Activated CD8-positive, alpha-beta memory T cell treated with anti-CD3 and anti-CD28 coated beads, Interleukin-2, amount 10 ng/mL, durations not matched to agents 7 days and 5 days (primary cell): ENCODE results near the gene ADAMTS3. TPM values are rescaled to one million over a fixed set of nuclear protein-coding genes. Genes with fewer than 3 reads are reported as not detected.

Source experiments
- ATAC-seq: fragments of 150-1000 bp; cut with Tn5 transposase; one replicate; pipeline ENCODE4 v1.10.0; 2021; ENCODE audit warnings: moderate library complexity
- CTCF ChIA-PET: fragments of 350-600 bp; sonication (Branson Sonifier 250); formaldehyde crosslinking; loops from one replicate; lab custom pipeline; 2021; ENCODE audit warnings: antibody characterized with exemption; lab: Charles Lee
- DNase-seq: peaks from one replicate; pipeline ENCODE4 v3.0.0-alpha.2; 2020
- H3K27ac Mint-ChIP-seq: one replicate; pipeline ENCODE4 v1.8.0; 2021; ENCODE audit warnings: mild to moderate bottlenecking, mixed read lengths
- H3K27me3 Mint-ChIP-seq: one replicate; pipeline ENCODE4 v1.8.0; 2021; ENCODE audit warnings: mixed read lengths
- H3K36me3 Mint-ChIP-seq: one replicate; pipeline ENCODE4 v1.8.0; 2021; ENCODE audit warnings: mild to moderate bottlenecking, mixed read lengths
- H3K4me1 Mint-ChIP-seq: one replicate; pipeline ENCODE4 v1.8.0; 2021; ENCODE audit warnings: mixed read lengths
- H3K4me3 Mint-ChIP-seq: one replicate; pipeline ENCODE4 v1.8.0; 2021; ENCODE audit warnings: mild to moderate bottlenecking, moderate library complexity, mixed read lengths
- H3K9me3 Mint-ChIP-seq: one replicate; pipeline ENCODE4 v1.8.0; 2022; ENCODE audit warnings: low read depth, mixed read lengths
- total RNA-seq, 2 experiments: library from RNA; stranded (reverse); gene quantifications; one replicate each; pipeline ENCODE4 v1.2.3, GENCODE V29; 2021

Gene ADAMTS3
- total RNA-seq, 2 experiments from 2014 or later, result not detected

DNA sequence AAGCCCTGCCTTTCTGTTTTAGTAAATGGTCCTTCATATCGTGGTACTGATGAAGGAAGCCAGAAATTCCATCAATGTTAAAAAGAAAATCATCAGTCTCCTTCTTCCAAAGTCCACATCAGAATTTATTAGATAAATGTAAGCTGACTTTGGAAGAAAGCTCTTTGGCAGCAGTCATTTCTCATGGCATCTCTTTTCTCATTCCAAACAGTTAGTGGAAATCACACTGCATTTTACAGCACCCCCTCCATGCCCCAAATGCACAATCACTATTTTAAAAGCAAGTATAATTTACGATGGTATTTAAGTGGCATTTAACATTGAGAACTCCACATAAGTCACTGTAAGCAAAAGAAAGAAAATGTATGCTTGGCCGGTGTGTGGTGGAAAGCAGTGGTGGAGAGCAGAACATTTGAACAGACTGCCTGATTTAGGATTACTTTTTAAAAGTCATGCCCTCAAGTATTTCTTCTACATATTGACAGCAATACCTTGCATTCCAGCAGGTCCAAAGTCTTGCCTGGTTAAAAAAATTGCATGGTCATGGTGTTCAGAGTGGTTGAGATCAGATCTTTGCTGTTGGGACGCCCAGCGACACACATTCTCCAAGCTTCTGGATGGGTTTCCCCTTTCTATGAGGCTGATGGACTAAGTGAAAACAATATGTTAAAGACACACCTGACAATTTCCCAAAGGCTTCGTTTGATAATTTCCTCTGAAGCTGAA, 248.6 kb downstream of the ADAMTS3 start:
- peaks cover 16% of the 10 kb centered on the region for H3K4me1 Mint-ChIP-seq
- no peaks in the 10 kb centered on the region for H3K36me3 Mint-ChIP-seq
- H3K27me3 Mint-ChIP-seq, result peaks cover 8% of the 10 kb centered on the region
- no peak for ATAC-seq
- CTCF ChIA-PET, result interaction anchor here (0.7 kb wide), 1 partner anchor 9 kb away, joined by 3 read pairs; no protein-coding TSS in a partner anchor
- H3K4me3 Mint-ChIP-seq, result no peak overlapping the region
- DNase-seq, result no peak
- H3K27ac Mint-ChIP-seq, result no peak overlapping the region
- H3K9me3 Mint-ChIP-seq, result no peaks in the 10 kb centered on the region

DNA sequence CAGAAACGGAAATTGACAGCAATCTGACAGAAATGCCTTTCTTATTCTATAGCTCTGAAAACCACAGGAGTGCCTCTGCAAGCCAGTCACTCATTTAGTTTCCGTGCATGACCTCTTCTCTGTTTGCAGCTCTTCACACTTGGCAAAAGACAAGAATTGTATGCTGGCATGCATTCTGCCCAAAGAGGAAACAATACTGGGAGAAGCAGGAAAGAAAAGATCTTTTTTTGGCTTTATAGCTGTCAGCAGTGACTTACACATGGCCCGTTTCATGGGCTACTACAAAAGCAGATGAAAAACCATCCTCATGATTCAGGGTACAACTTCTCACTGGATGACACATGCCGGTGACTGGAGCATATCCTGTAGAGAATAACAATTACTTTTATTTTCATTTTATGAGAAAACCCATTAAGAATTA, 249.4 kb downstream of the ADAMTS3 start:
- peak; percentile 74 for ATAC-seq
- H3K4me1 Mint-ChIP-seq, result peaks cover 16% of the 10 kb centered on the region
- no peaks in the 10 kb centered on the region for H3K36me3 Mint-ChIP-seq
- H3K27ac Mint-ChIP-seq, result peak overlapping the region; percentile 21
- peak overlapping the region; percentile 18 for H3K4me3 Mint-ChIP-seq
- H3K9me3 Mint-ChIP-seq, result no peaks in the 10 kb centered on the region
- DNase-seq, result no peak
- peaks cover 8% of the 10 kb centered on the region for H3K27me3 Mint-ChIP-seq
- CTCF ChIA-PET, result no interaction called here

- Mint-ChIP-seq H3K27me3 (peaks cover 8% of the 10 kb centered on the region), H3K36me3 (no peaks in the 10 kb centered on the region), H3K27ac (no peak overlapping the region), H3K4me1 (peaks cover 16% of the 10 kb centered on the region), H3K4me3 (no peak overlapping the region), H3K9me3 (no peaks in the 10 kb centered on the region)
- CTCF ChIA-PET, result no interaction called here
- DNase-seq (no peak), ATAC-seq (no peak)
These were observed 250.4 kb downstream of the ADAMTS3 start for GRCh38 chr4:72318421-72319170.

GRCh38 chr4:72314869-72315268, 254.2 kb downstream of the ADAMTS3 start:
- Mint-ChIP-seq H3K9me3 (no peaks in the 10 kb centered on the region), H3K4me3 (no peak overlapping the region), H3K4me1 (peaks cover 10% of the 10 kb centered on the region), H3K36me3 (no peaks in the 10 kb centered on the region), H3K27ac (no peak overlapping the region), H3K27me3 (peaks cover 8% of the 10 kb centered on the region)
- CTCF ChIA-PET, result interaction anchor here (0.9 kb wide), 1 partner anchor 12 kb away, joined by 4 read pairs; no protein-coding TSS in a partner anchor
- DNase-seq (no peak), ATAC-seq (no peak)

- Mint-ChIP-seq H3K9me3 (no peaks in the 10 kb centered on the region), H3K36me3 (no peaks in the 10 kb centered on the region), H3K27me3 (peaks cover 10% of the 10 kb centered on the region), H3K4me3 (no peak overlapping the region), H3K27ac (no peak overlapping the region), H3K4me1 (no peaks in the 10 kb centered on the region)
- no peak for DNase-seq
- no peak for ATAC-seq
- CTCF ChIA-PET, result interaction anchor here (1.2 kb wide), 1 partner anchor 9 kb away, joined by 5 read pairs; no protein-coding TSS in a partner anchor
These were observed 255.9 kb downstream of the ADAMTS3 start for GRCh38 chr4:72313121-72313520.

GRCh38 chr4:72312032-72312650, 256.9 kb downstream of the ADAMTS3 start:
- Mint-ChIP-seq H3K4me1 (no peaks in the 10 kb centered on the region), H3K4me3 (no peak overlapping the region), H3K27me3 (peaks cover 10% of the 10 kb centered on the region), H3K36me3 (no peaks in the 10 kb centered on the region), H3K27ac (no peak overlapping the region), H3K9me3 (no peaks in the 10 kb centered on the region)
- CTCF ChIA-PET, result interaction anchor here (1.2 kb wide), 1 partner anchor 8 kb away, joined by 5 read pairs; no protein-coding TSS in a partner anchor
- DNase-seq (no peak), ATAC-seq (no peak)

DNA sequence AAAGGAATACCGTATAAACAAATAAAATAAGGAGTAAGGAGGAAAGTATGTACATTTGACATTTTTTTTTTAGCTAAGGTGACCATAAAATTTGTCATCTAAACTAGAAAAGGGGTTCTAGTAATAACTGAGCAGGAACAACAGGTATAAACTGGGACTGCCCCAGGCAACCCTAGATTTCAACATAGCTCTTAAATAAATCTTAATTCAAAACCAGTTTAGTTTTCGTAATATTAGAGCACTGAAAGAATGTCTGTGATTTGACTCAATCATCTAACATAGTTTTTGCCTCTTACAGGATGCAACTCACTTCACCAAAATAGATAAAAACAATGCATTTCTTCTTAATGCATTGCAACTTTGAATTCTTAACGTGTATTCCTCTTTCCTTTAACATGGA, 257.7 kb downstream of the ADAMTS3 start:
- Mint-ChIP-seq H3K4me3 (no peak overlapping the region), H3K36me3 (no peaks in the 10 kb centered on the region), H3K27ac (no peak overlapping the region), H3K4me1 (no peaks in the 10 kb centered on the region), H3K27me3 (peaks cover 10% of the 10 kb centered on the region), H3K9me3 (no peaks in the 10 kb centered on the region)
- no peak for DNase-seq
- no peak for ATAC-seq
- CTCF ChIA-PET, result interaction anchor here (1.0 kb wide), 1 partner anchor 9 kb away, joined by 3 read pairs; no protein-coding TSS in a partner anchor

DNA sequence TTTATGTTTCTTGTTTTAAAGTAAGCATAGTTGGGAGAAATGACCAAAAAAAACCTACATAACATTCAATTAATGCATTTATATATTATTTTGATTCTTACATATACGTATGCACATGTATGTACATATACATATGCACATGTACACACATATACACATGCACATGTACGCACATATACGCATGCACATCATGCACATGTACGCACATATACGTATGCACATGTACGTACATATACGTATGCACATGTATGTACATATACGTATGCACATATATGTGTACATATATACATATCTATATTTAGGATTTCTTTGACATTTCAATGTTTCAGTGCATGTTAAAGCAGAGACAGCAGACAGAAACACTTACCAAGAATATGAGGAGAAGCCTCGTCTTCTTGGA, 263.4 kb downstream of the ADAMTS3 start:
- CTCF ChIA-PET, result no interaction called here
- Mint-ChIP-seq H3K9me3 (no peaks in the 10 kb centered on the region), H3K27me3 (peaks cover 7% of the 10 kb centered on the region), H3K4me3 (no peak overlapping the region), H3K4me1 (no peaks in the 10 kb centered on the region), H3K36me3 (no peaks in the 10 kb centered on the region), H3K27ac (no peak overlapping the region)
- DNase-seq (no peak), ATAC-seq (no peak)

DNA sequence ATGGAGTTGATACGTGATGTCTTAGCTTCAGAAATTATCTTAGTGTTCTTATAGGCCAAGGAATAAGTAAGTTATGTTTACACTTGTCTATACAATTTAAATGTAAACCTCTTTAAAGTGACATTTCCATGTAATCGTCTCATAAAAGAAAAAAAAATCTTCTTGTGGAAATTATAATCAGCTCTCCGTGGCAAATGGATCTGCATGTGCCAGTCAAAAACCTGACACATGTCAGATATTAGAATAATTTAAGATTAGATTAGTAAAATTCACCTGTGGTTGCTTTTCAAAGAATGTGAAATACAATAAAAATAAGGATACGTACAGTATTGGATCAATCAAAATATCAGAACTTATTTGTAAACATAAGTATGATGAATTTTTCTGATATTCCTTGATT, 263.9 kb downstream of the ADAMTS3 start:
- no peaks in the 10 kb centered on the region for H3K36me3 Mint-ChIP-seq
- H3K4me1 Mint-ChIP-seq, result no peaks in the 10 kb centered on the region
- CTCF ChIA-PET, result interaction anchor here (1.5 kb wide), 1 partner anchor 10 kb away, joined by 3 read pairs; no protein-coding TSS in a partner anchor

GRCh38 chr4:72302981-72303704, 265.9 kb downstream of the ADAMTS3 start:
- Mint-ChIP-seq H3K4me3 (no peak overlapping the region), H3K27me3 (no peaks in the 10 kb centered on the region), H3K27ac (no peak overlapping the region), H3K36me3 (no peaks in the 10 kb centered on the region), H3K4me1 (no peaks in the 10 kb centered on the region), H3K9me3 (no peaks in the 10 kb centered on the region)
- ATAC-seq, result peak; percentile 68
- CTCF ChIA-PET, result interaction anchor here (0.6 to 2.2 kb wide), 8 partner anchors 8 to 1702 kb away, joined by 3 to 8 read pairs (median 3); no protein-coding TSS in a partner anchor
- DNase-seq, result peak; percentile 50

More for the DNA sequence above, 263.9 kb downstream of the ADAMTS3 start:
- H3K27me3 Mint-ChIP-seq, result peaks cover 5% of the 10 kb centered on the region
- no peak overlapping the region for H3K27ac Mint-ChIP-seq
- no peaks in the 10 kb centered on the region for H3K9me3 Mint-ChIP-seq
- H3K4me3 Mint-ChIP-seq, result no peak overlapping the region
- DNase-seq, result no peak
- ATAC-seq, result no peak

DNA sequence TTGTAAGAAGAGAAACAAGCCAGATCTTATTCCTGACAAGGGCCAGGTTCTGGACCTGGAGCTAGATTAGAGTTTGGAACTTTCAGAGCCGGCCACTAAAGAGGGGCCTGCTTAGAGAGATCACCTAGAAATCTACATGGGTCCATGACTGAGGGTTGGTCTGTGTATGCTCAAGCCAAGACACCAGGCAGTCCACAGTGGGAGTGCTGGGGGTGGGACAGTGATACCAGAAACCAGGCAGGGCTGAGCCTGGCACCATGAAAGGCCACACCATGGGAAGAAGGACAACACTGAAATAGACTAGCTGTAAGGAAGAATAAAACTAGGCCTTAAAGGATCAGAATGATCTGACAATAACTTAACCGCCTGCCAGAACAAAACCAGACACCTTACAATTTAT, 267.3 kb downstream of the ADAMTS3 start:
- DNase-seq (no peak), ATAC-seq (no peak)
- Mint-ChIP-seq H3K36me3 (no peaks in the 10 kb centered on the region), H3K4me1 (no peaks in the 10 kb centered on the region), H3K4me3 (no peak overlapping the region), H3K27ac (no peak overlapping the region), H3K27me3 (no peaks in the 10 kb centered on the region), H3K9me3 (no peaks in the 10 kb centered on the region)
- CTCF ChIA-PET, result interaction anchor here (0.7 to 2.2 kb wide), 4 partner anchors 16 to 1701 kb away, joined by 3 to 8 read pairs (median 3); no protein-coding TSS in a partner anchor

- DNase-seq, result no peak
- H3K4me1 Mint-ChIP-seq, result peaks cover 2% of the 10 kb centered on the region
- H3K27ac Mint-ChIP-seq, result no peak overlapping the region
- H3K4me3 Mint-ChIP-seq, result no peak overlapping the region
- CTCF ChIA-PET, result no interaction called here
- no peaks in the 10 kb centered on the region for H3K9me3 Mint-ChIP-seq
- H3K36me3 Mint-ChIP-seq, result no peaks in the 10 kb centered on the region
- no peak for ATAC-seq
- peaks cover 3% of the 10 kb centered on the region for H3K27me3 Mint-ChIP-seq
These were observed 268.9 kb downstream of the ADAMTS3 start for GRCh38 chr4:72300126-72300525.
